ENCODE data around the gene AP2A1.

Gene AP2A1

DNA sequence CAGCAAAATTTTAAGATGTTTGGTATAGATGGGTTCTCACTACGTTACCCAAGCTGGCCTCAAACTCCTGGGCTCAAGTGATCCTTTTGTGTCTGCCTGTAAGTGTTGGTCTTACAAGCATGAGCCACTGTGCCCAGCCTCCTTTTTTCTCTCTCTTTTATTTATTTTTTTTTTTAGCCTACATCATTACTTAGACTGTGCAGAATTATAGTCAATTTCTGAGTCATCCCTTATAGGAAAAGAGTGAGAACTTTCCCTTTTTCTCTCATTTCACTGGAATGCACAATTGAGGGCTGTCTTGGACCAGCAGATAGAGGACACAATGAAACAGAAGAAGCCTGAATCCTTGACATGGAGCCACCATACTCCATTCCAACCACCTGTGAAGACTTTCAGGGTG, 17.0 kb upstream of the AP2A1 start:
- no peak for DNase-seq (ENCODE audit: low read depth)
- H3K4me3 ChIP-seq (ENCODE audit: low read length): no peak overlapping the region
- TF ChIP-seq, protein P1, sequence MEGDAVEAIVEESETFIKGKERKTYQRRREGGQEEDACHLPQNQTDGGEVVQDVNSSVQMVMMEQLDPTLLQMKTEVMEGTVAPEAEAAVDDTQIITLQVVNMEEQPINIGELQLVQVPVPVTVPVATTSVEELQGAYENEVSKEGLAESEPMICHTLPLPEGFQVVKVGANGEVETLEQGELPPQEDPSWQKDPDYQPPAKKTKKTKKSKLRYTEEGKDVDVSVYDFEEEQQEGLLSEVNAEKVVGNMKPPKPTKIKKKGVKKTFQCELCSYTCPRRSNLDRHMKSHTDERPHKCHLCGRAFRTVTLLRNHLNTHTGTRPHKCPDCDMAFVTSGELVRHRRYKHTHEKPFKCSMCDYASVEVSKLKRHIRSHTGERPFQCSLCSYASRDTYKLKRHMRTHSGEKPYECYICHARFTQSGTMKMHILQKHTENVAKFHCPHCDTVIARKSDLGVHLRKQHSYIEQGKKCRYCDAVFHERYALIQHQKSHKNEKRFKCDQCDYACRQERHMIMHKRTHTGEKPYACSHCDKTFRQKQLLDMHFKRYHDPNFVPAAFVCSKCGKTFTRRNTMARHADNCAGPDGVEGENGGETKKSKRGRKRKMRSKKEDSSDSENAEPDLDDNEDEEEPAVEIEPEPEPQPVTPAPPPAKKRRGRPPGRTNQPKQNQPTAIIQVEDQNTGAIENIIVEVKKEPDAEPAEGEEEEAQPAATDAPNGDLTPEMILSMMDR (conservative IDR thresholded peaks at IDR 0.05; ENCODE audit: low read depth, low read length): no peak

DNA sequence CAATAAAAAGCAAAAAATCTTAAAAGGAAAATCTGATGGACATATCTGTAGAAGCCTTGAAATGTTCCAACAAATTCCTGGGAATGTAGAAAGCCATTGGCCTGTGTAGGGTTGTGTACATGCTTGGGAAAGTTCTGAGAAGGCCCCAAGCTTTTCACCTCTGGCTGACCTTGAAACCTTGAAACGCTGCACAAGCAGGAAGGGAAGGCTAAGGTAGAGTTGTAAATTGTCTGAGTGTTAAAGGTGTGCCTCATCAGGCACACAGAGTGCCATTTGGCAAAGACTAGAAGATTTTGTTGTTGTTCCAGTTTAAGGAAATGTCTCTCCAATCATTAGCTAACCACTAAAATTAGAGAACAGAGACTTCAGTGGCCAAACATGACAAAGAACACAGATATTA, 14.1 kb upstream of the AP2A1 start:
- no peak overlapping the region for H3K4me3 ChIP-seq (ENCODE audit: low read length)
- TF ChIP-seq, protein P1 (conservative IDR thresholded peaks at IDR 0.05; ENCODE audit: low read depth, low read length): no peak
- no peak for DNase-seq (ENCODE audit: low read depth)

DNA sequence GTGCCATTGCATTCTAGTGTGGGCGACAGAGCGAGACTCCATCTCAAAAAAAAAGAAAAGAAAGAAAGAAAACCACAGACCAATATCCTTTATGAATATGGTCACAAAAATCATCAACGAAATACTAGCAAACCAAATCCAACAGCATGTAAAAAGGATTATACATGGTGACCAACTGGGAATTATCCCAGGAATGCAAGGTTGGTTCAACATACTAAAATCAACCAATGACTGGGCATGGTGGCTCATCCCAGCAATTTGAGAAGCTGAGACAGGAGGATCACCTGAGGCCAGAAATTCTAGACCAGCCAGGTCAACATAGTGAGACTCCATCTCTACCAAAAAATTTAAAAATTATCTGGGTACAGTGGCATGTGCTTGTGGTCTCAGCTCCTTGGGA, 10.8 kb upstream of the AP2A1 start:
- TF ChIP-seq, protein P1 (conservative IDR thresholded peaks at IDR 0.05; ENCODE audit: low read depth, low read length): no peak
- H3K4me3 ChIP-seq (ENCODE audit: low read length): no peak overlapping the region
- DNase-seq (ENCODE audit: low read depth): no peak

DNA sequence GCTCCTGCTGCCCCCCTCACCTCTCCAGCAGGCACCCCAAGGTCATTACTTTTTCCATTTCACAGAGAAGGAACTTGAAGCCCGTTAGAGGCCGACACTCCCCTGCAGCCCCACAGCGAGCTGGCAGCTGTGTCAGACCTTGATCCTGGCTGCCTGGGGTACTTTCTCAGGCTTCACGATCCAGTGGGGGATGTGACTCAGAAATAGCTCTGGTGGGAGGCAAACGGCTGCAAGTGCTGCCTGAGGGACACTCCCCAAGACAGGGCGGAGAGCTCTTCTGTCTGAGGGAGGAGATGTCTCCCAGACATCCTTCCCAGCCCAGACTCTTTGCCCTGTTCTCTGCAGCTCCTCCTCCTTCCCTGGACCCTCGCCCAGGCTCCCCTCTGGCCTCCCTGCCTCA, 8.5 kb upstream of the AP2A1 start:
- TF ChIP-seq, protein P1 (conservative IDR thresholded peaks at IDR 0.05; ENCODE audit: low read depth, low read length): no peak
- no peak for DNase-seq (ENCODE audit: low read depth)
- H3K4me3 ChIP-seq (ENCODE audit: low read length): no peak overlapping the region

DNA sequence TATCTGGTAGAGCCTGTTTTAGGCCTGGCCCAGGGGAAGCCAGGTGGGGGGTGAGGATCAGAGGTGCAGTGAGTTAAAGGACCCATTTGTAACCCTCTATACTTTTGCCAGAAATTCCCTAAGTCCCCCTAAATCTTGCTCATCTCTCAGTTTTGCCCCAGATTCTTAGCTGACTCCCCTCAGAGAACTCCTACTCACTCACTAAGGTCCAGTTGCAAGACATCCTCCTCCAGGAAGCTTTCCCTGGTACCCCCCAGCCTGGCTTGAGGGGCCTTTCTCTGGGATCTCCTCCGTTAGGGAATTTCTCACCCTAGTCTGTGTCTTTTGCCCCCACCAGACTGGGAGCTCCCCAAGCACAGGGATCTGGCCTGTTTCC, 5.6 kb upstream of the AP2A1 start:
- TF ChIP-seq, protein P1 (conservative IDR thresholded peaks at IDR 0.05; ENCODE audit: low read depth, low read length): no peak
- no peak for DNase-seq (ENCODE audit: low read depth)
- no peak overlapping the region for H3K4me3 ChIP-seq (ENCODE audit: low read length)

DNA sequence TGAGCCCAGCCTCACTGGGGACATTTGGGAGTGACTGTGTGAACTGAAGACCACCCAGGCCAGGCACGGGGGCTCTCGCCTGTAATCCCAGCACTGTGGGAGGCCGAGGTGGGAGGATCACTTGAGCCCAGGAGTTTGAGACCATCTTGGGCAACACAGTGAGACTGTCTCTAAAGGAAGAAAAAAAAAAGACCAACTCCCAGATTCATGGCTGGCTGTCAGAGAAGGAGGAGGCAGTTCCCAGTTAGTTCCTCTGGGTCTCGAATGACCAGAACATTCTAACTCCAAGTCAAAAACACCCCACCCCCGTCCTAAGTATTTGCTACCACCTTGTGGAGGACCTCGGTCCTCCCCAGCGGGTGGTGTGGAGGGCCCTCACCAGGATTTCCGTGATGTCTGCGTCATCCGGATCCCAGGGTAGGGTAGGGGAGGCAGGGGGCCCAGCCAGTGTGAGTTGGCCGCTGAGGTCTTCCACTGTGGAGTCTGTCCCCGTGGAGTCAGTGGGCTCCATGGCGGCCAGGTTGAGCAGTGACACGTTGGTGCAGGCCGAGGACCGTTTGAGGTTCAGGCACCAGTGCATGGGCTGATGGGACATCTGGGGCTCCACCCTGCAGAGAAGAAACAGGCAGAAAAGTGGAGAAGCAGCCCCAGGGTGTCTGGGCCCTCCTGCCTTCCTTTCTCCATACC, 5.0 kb upstream of the AP2A1 start:
- TF ChIP-seq, protein P1 (conservative IDR thresholded peaks at IDR 0.05; ENCODE audit: low read depth, low read length): no peak
- no peak for DNase-seq (ENCODE audit: low read depth)
- H3K4me3 ChIP-seq (ENCODE audit: low read length): no peak overlapping the region

DNA sequence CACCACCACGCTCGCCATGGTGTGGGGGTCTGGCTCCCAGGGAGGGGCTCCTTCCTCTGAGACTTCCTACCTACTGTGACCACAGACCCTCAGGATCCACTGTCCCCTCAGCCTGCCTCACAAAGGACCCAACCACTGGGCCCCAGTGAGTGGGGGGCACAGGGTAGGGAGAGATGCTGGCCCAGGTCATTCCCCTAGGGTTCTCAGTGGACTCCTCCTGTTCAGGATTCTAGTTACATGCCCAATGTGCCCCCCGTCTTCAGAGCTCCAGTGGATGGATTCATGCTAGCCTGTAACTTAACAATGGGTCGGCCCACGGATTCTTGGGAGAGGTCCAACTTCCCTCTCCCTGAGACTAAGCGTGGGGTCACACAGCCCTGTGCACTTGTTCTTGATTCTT, 3.6 kb upstream of the AP2A1 start, which contains the start of gene TSKS:
TSS of gene TSKS (minus strand) at position 77 of the 400 bp plus-strand sequence. CDS start at position 18, 59 bp downstream.
- H3K4me3 ChIP-seq (ENCODE audit: low read length): no peak within 1 kb of the TSS
- TF ChIP-seq, protein P1 (conservative IDR thresholded peaks at IDR 0.05; ENCODE audit: low read depth, low read length): no peak
- no peak for DNase-seq (ENCODE audit: low read depth)
